K562 (cell line): ENCODE results near the gene DAPK1. TPM values are rescaled to one million over a fixed set of nuclear protein-coding genes. Genes with fewer than 3 reads are reported as not detected.

Source experiments
- ELF1 ChIP-seq: fragments of 200-800 bp; sonication (Bioruptor generic); IDR thresholded peaks from 2 replicates; pipeline ENCODE4 v1.6.1; 2016; ENCODE audit warnings: missing genetic modification characterization, missing compliant biosample characterization
- GMEB1 ChIP-seq: fragments of 250-450 bp; sonication (Bioruptor Pico); IDR thresholded peaks from 2 replicates; pipeline ENCODE4 v1.4.0; 2020; ENCODE audit warnings: mild to moderate bottlenecking
- HDGF ChIP-seq: fragments of 450-650 bp; IDR thresholded peaks from 2 replicates; pipeline ENCODE4 v1.6.1; 2016
- KAT2B ChIP-seq: IDR thresholded peaks from one replicate; pipeline ENCODE4 v1.6.1; 2012; ENCODE audit warnings: low read depth, mild to moderate bottlenecking, control low read depth, inconsistent platforms, low read length, moderate library complexity
- NEUROD1 ChIP-seq: fragments of 150-350 bp; IDR thresholded peaks from 2 replicates; pipeline ENCODE4 v1.6.1; 2014; ENCODE audit warnings: borderline replicate concordance, low read length, low read depth; ENCODE audit not compliant: partially characterized antibody
- NONO ChIP-seq, 2 experiments: fragments of 200-400 bp in 1 of 2; fragments of 450-650 bp in 1 of 2; formaldehyde crosslinking in 1 of 2; IDR thresholded peaks; 2 replicates each; pipeline ENCODE4 v1.6.1; 2017; ENCODE audit warnings: low read depth in 2 of 2, mild to moderate bottlenecking in 2 of 2, moderate library complexity in 2 of 2, low read length in 1 of 2
- NR2C1 ChIP-seq, 2 experiments: fragments of 450-650 bp; IDR thresholded peaks; 2 replicates each; pipeline ENCODE4 v1.6.1; 2017; ENCODE audit warnings: mild to moderate bottlenecking in 2 of 2, antibody characterized with exemption in 1 of 2, inconsistent platforms in 1 of 2, missing compliant biosample characterization in 1 of 2, missing genetic modification characterization in 1 of 2
- PML ChIP-seq: IDR thresholded peaks from 2 replicates; pipeline ENCODE4 v1.6.1; 2012; ENCODE audit warnings: low read length, inconsistent platforms
- RB1 ChIP-seq: fragments of 450-650 bp; IDR thresholded peaks from 2 replicates; pipeline ENCODE4 v1.6.1; 2017; ENCODE audit warnings: low read depth, mild to moderate bottlenecking
- RBM15 ChIP-seq: fragments of 200-400 bp; formaldehyde crosslinking; IDR thresholded peaks from 2 replicates; pipeline ENCODE4 v1.6.1; 2018; ENCODE audit warnings: mild to moderate bottlenecking, low read length, moderate library complexity; ENCODE audit not compliant: insufficient read depth
- SIX5 ChIP-seq, 2 experiments: IDR thresholded peaks; 2 replicates each; pipeline ENCODE4 v1.6.1; 2011; ENCODE audit warnings: low read length in 2 of 2, borderline replicate concordance in 1 of 2, low read depth in 1 of 2, mild to moderate bottlenecking in 1 of 2, moderate library complexity in 1 of 2; ENCODE audit not compliant: insufficient read depth in 1 of 2
- SMAD3 ChIP-seq: fragments of 450-650 bp; formaldehyde crosslinking; conservative IDR thresholded peaks from 2 replicates; pipeline ENCODE4 v1.4.0; 2020; ENCODE audit warnings: mild to moderate bottlenecking
- ZC3H4 ChIP-seq: sonication (generic); formaldehyde crosslinking; IDR thresholded peaks from 2 replicates; pipeline ENCODE4 v1.9.0; 2021; ENCODE audit warnings: missing genetic modification reagents, borderline replicate concordance
- ZFP91 ChIP-seq: sonication (generic); formaldehyde crosslinking; IDR thresholded peaks from 2 replicates; pipeline ENCODE4 v1.8.0; 2022; ENCODE audit warnings: mild to moderate bottlenecking, missing genetic modification reagents
- ZFPM2 ChIP-seq: fragments of 250-450 bp; sonication (Bioruptor Pico); IDR thresholded peaks from 2 replicates; pipeline ENCODE4 v1.5.1; 2022; ENCODE audit warnings: mild to moderate bottlenecking
- ZNF561 ChIP-seq: fragments of 450-650 bp; formaldehyde crosslinking; conservative IDR thresholded peaks from 2 replicates; pipeline ENCODE4 v1.4.0; 2020; ENCODE audit warnings: mild to moderate bottlenecking, moderate library complexity
- ZNF76 ChIP-seq: fragments of 250-450 bp; sonication (Bioruptor Pico); IDR thresholded peaks from 2 replicates; pipeline ENCODE4 v1.4.0; 2020; ENCODE audit warnings: mild to moderate bottlenecking, moderate library complexity, borderline replicate concordance
- polyA plus RNA-seq, 8 experiments: library from polyadenylated mRNA; depleted of rRNA in 4 of 8; stranded (reverse) in 5 of 8; unstranded in 3 of 8; fragments of >200 nt; fragmentation: Nextera tagmentation in 2 of 8; fragmentation: Illumina TruSeq in 1 of 8; extraction: Ambion mirVana in 2 of 8; extraction: Trizol in 1 of 8; gene quantifications; 2 replicates each; pipeline versions ENCODE4 v1.2.1 to v1.2.3, GENCODE V29; 2011 to 2014; ENCODE audit warnings: inconsistent platforms in 1 of 8, missing spikeins in 1 of 8
- total RNA-seq, 7 experiments: library from RNA; depleted of rRNA in 6 of 7; stranded (reverse); fragments of >200 nt in 6 of 7; fragmentation: Illumina TruSeq in 2 of 7; extraction: Trizol in 2 of 7; gene quantifications; 2 replicates each; pipeline versions ENCODE4 v1.2.1 to v1.2.3, GENCODE V29; 2011 to 2021; ENCODE audit warnings: low replicate concordance in 1 of 7
- TF ChIP-seq, protein P1 (sequence below): fragments of 450-650 bp; conservative IDR thresholded peaks from 2 replicates; pipeline ENCODE4 v1.6.1; 2016; ENCODE audit warnings: missing genetic modification characterization, low read depth, mild to moderate bottlenecking, missing compliant biosample characterization, moderate library complexity
- TF ChIP-seq, protein P2 (sequence below): fragments of 250-450 bp; sonication (Bioruptor Pico); IDR thresholded peaks from 2 replicates; pipeline ENCODE4 v1.9.0; 2021; ENCODE audit warnings: mild to moderate bottlenecking, inconsistent platforms
- TF ChIP-seq, protein P3 (sequence below), 2 experiments: fragments of 450-650 bp in 1 of 2; sonication (generic) in 1 of 2; formaldehyde crosslinking; conservative IDR thresholded peaks; 2 replicates each; pipeline versions ENCODE4 v1.4.0 to v1.8.1; 2020 to 2022; ENCODE audit warnings: mild to moderate bottlenecking in 1 of 2, missing genetic modification reagents in 1 of 2

The DAPK1 gene
- total and polyA plus RNA-seq, 9 of the 15 experiments (the other 6 are each of a cell fraction or from before 2014, with no cell fraction given): 1.7 to 26.4 (median 15.8) TPM

DNA sequence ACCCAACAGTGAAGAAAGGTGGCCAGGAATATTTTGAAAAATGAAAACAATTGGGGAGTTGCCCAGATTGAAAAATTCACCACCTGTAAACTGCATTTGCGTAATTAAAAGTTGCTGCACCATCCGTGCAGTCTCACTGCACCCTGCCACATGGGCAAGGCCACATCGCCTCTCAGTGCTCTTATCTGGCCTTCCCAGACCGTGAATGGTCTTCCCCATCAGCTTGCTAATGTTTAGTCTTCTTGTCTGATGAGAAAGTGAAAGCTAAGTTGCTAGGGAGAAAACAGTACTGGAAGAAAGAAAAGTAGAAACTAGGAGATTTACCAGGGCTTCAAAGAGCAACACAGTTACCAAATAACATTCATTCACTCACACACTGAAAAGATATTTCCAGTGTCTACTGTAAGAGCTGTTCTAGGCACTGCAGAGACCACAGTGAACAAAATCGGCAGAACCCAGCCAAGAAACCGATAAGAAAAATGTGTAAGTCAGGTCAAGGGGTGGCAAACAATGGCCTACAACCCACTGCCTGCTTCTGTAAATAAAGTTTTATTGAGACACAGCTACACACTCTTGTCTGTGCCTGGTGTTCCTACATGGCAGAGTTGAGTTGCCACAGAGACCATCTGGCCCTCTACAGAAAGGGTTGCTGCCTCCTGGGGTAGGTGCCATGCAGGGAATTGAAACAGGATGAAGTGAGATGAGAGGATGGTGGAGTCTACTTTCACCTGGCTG is 177.1 kb downstream of the DAPK1 start (continued):
- TF ChIP-seq, protein P1, sequence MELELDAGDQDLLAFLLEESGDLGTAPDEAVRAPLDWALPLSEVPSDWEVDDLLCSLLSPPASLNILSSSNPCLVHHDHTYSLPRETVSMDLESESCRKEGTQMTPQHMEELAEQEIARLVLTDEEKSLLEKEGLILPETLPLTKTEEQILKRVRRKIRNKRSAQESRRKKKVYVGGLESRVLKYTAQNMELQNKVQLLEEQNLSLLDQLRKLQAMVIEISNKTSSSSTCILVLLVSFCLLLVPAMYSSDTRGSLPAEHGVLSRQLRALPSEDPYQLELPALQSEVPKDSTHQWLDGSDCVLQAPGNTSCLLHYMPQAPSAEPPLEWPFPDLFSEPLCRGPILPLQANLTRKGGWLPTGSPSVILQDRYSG (tag): peak; percentile 73; the same call in 1 of the 2 replicates
- TF ChIP-seq RB1 (no peak), ZFP91 (CRISPR knock-in tag) (no peak), ZNF76 (CRISPR knock-in tag) (no peak), ELF1 (no peak; the same call in 1 of the 2 replicates), NONO (IDR thresholded peaks at IDR 0.05; ENCODE audit: low read depth in 2 of 2, low read length in 1 of 2) (no peak), SMAD3 (no peak), ZFPM2 (CRISPR knock-in tag) (no peak), HDGF (no peak), ZC3H4 (no peak), SIX5 (IDR thresholded peaks at IDR 0.05; ENCODE audit: borderline replicate concordance in 1 of 2, insufficient read depth in 1 of 2, low read depth in 1 of 2, low read length in 2 of 2) (no peak), RBM15 (no peak), PML (peak; percentile 59; the same call in 1 of the 2 replicates), KAT2B (no peak), NR2C1 (IDR thresholded peaks at IDR 0.05) (no peak), NR2C1 (tag; IDR thresholded peaks at IDR 0.05) (0 out of 2 replicates have a peak, but pooled peaks have one; percentile 48), NEUROD1 (no peak), GMEB1 (CRISPR knock-in tag) (no peak), ZNF561 (CRISPR knock-in tag) (no peak)
- TF ChIP-seq, protein P2, sequence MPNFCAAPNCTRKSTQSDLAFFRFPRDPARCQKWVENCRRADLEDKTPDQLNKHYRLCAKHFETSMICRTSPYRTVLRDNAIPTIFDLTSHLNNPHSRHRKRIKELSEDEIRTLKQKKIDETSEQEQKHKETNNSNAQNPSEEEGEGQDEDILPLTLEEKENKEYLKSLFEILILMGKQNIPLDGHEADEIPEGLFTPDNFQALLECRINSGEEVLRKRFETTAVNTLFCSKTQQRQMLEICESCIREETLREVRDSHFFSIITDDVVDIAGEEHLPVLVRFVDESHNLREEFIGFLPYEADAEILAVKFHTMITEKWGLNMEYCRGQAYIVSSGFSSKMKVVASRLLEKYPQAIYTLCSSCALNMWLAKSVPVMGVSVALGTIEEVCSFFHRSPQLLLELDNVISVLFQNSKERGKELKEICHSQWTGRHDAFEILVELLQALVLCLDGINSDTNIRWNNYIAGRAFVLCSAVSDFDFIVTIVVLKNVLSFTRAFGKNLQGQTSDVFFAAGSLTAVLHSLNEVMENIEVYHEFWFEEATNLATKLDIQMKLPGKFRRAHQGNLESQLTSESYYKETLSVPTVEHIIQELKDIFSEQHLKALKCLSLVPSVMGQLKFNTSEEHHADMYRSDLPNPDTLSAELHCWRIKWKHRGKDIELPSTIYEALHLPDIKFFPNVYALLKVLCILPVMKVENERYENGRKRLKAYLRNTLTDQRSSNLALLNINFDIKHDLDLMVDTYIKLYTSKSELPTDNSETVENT: no peak
- TF ChIP-seq, protein P3, sequence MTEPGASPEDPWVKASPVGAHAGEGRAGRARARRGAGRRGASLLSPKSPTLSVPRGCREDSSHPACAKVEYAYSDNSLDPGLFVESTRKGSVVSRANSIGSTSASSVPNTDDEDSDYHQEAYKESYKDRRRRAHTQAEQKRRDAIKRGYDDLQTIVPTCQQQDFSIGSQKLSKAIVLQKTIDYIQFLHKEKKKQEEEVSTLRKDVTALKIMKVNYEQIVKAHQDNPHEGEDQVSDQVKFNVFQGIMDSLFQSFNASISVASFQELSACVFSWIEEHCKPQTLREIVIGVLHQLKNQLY (CRISPR knock-in tag; conservative IDR thresholded peaks at IDR 0.05): no peak
